ENCODE data around the gene UGT3A2.

Gene UGT3A2

GRCh38 chr5:36006163-36006562, 60.5 kb downstream of the UGT3A2 start:
- DNase-seq (ENCODE audit: low spot score): no peak

- DNase-seq (ENCODE audit: low spot score): no peak
Observed at GRCh38 chr5:36001032-36001431, 65.7 kb downstream of the UGT3A2 start.

GRCh38 chr5:35999547-35999946, 67.1 kb downstream of the UGT3A2 start:
- no peak for DNase-seq (ENCODE audit: low spot score)

- DNase-seq (ENCODE audit: low spot score): no peak
Observed at GRCh38 chr5:35996076-35996475, 70.6 kb downstream of the UGT3A2 start.

GRCh38 chr5:35990941-35991611, 75.6 kb downstream of the UGT3A2 start, which contains the start of gene UGT3A1:
UGT3A1 (minus strand) TSS chr5:35991390; CDS start chr5:35991240, 150 bp downstream.
- DNase-seq (ENCODE audit: low spot score): no peak

GRCh38 chr5:35990520-35990919, 76.2 kb downstream of the UGT3A2 start:
- DNase-seq (ENCODE audit: low spot score): no peak

- no peak for DNase-seq (ENCODE audit: low spot score)
Observed at GRCh38 chr5:35988529-35988928, 78.2 kb downstream of the UGT3A2 start.

GRCh38 chr5:35987776-35988175, 78.9 kb downstream of the UGT3A2 start:
- DNase-seq (ENCODE audit: low spot score): no peak

Measured in kidney capillary endothelial cell (primary cell).